WTC11 (cell line): ENCODE results near the gene EEF1A1. TPM values are rescaled to one million over a fixed set of nuclear protein-coding genes. Genes with fewer than 3 reads are reported as not detected.
A peak's percentile ranks its signal among the peaks of the same experiment; 100 is the strongest.

Experiments
- ATAC-seq: fragments of 200-7000 bp; cut with Tn5 transposase; 2 replicates; pipeline ENCODE4 v1.10.0; 2021; ENCODE audit warnings: mild to moderate bottlenecking, moderate library complexity
- CTCF ChIA-PET: fragments of 300-600 bp; sonication (Branson Sonifier 250); formaldehyde crosslinking; loops from one replicate; lab custom pipeline; 2021; ENCODE audit warnings: antibody characterized with exemption; lab: Charles Lee
- POLR2A ChIA-PET: fragments of 350-600 bp; sonication (Branson Sonifier 250); formaldehyde crosslinking; loops from one replicate; lab custom pipeline; 2021; ENCODE audit warnings: antibody characterized with exemption; lab: Charles Lee
- DNase-seq: peaks from one replicate; pipeline ENCODE4 v3.0.0; 2021; ENCODE audit warnings: low spot score
- H3K27ac Mint-ChIP-seq: 2 replicates; pipeline ENCODE4 v1.8.0; 2021; ENCODE audit warnings: mixed read lengths
- H3K27me3 Mint-ChIP-seq: 2 replicates; pipeline ENCODE4 v1.8.0; 2021; ENCODE audit warnings: low read depth, mild to moderate bottlenecking, moderate library complexity, mixed read lengths
- H3K36me3 Mint-ChIP-seq: 2 replicates; pipeline ENCODE4 v1.8.0; 2021; ENCODE audit warnings: mixed read lengths
- H3K4me1 Mint-ChIP-seq: 2 replicates; pipeline ENCODE4 v1.8.0; 2022; ENCODE audit warnings: mixed read lengths
- H3K4me3 Mint-ChIP-seq: 2 replicates; pipeline ENCODE4 v1.8.0; 2021; ENCODE audit warnings: mild to moderate bottlenecking, moderate library complexity, mixed read lengths
- H3K9me3 Mint-ChIP-seq: 2 replicates; pipeline ENCODE4 v1.8.0; 2021; ENCODE audit warnings: mixed read lengths
- AR ChIP-seq: fragments of 250-450 bp; sonication (Bioruptor Pico); IDR thresholded peaks from 2 replicates; pipeline ENCODE4 v1.9.0; 2021; ENCODE audit warnings: mild to moderate bottlenecking
- ATF3 ChIP-seq: sonication (generic); formaldehyde crosslinking; conservative IDR thresholded peaks from 2 replicates; pipeline ENCODE4 v1.8.1; 2022; ENCODE audit warnings: mild to moderate bottlenecking, missing genetic modification reagents
- EMX1 ChIP-seq: fragments of 250-450 bp; sonication (Bioruptor Pico); IDR thresholded peaks from 2 replicates; pipeline ENCODE4 v1.8.0; 2021; ENCODE audit warnings: mild to moderate bottlenecking
- HMGXB4 ChIP-seq: sonication (generic); formaldehyde crosslinking; IDR thresholded peaks from 2 replicates; pipeline ENCODE4 v1.8.1; 2023; ENCODE audit warnings: mild to moderate bottlenecking, moderate library complexity, missing genetic modification reagents
- KAT7 ChIP-seq: sonication (generic); formaldehyde crosslinking; IDR thresholded peaks from 2 replicates; pipeline ENCODE4 v1.8.1; 2023; ENCODE audit warnings: missing genetic modification reagents, mild to moderate bottlenecking, borderline replicate concordance
- MAX ChIP-seq: sonication (generic); formaldehyde crosslinking; IDR thresholded peaks from 2 replicates; pipeline ENCODE4 v1.8.0; 2022; ENCODE audit warnings: mild to moderate bottlenecking, missing genetic modification reagents
- MLX ChIP-seq: sonication (generic); formaldehyde crosslinking; IDR thresholded peaks from 2 replicates; pipeline ENCODE4 v1.8.1; 2023; ENCODE audit warnings: mild to moderate bottlenecking, missing genetic modification reagents, moderate library complexity
- NFATC4 ChIP-seq: fragments of 250-450 bp; sonication (Bioruptor Pico); IDR thresholded peaks from 2 replicates; pipeline ENCODE4 v1.9.0; 2021; ENCODE audit warnings: mild to moderate bottlenecking
- NFE2L1 ChIP-seq: sonication (generic); formaldehyde crosslinking; IDR thresholded peaks from 2 replicates; pipeline ENCODE4 v1.8.1; 2023; ENCODE audit warnings: missing genetic modification reagents
- PRDM15 ChIP-seq: sonication (generic); formaldehyde crosslinking; IDR thresholded peaks from 2 replicates; pipeline ENCODE4 v1.8.0; 2022; ENCODE audit warnings: missing genetic modification reagents
- RORB ChIP-seq: fragments of 250-450 bp; sonication (Bioruptor Pico); IDR thresholded peaks from 2 replicates; pipeline ENCODE4 v1.9.0; 2021; ENCODE audit warnings: mild to moderate bottlenecking
- TCF7 ChIP-seq: sonication (generic); formaldehyde crosslinking; IDR thresholded peaks from 2 replicates; pipeline ENCODE4 v1.8.0; 2022; ENCODE audit warnings: mild to moderate bottlenecking, low read depth, missing genetic modification reagents, moderate library complexity
- TP53 ChIP-seq: sonication (generic); formaldehyde crosslinking; IDR thresholded peaks from 2 replicates; pipeline ENCODE4 v1.8.1; 2023; ENCODE audit warnings: mild to moderate bottlenecking, missing genetic modification reagents
- ZBTB43 ChIP-seq: sonication (generic); formaldehyde crosslinking; IDR thresholded peaks from 2 replicates; pipeline ENCODE4 v1.8.1; 2023; ENCODE audit warnings: mild to moderate bottlenecking, missing genetic modification reagents
- ZNF423 ChIP-seq: fragments of 250-450 bp; sonication (Bioruptor Pico); IDR thresholded peaks from 2 replicates; pipeline ENCODE4 v2.1.2; 2022; ENCODE audit warnings: mild to moderate bottlenecking, moderate library complexity
- ZNF532 ChIP-seq: fragments of 250-450 bp; sonication (Bioruptor Pico); IDR thresholded peaks from 2 replicates; pipeline ENCODE4 v1.9.0; 2021; ENCODE audit warnings: mild to moderate bottlenecking, borderline replicate concordance
- total RNA-seq: library from RNA; stranded (reverse); gene quantifications from 3 replicates; pipeline ENCODE4 v1.2.3, GENCODE V29; 2021

EEF1A1 gene
- total RNA-seq, 1 experiment from 2014 or later: 11,564 TPM

- H3K4me1 Mint-ChIP-seq: no peaks in the 10 kb centered on the region
- no peaks in the 10 kb centered on the region for H3K36me3 Mint-ChIP-seq
- no peak for TF ChIP-seq TP53 (CRISPR knock-in tag)
- peak; percentile 75; the same call in 1 of the 2 replicates for TF ChIP-seq AR
- 0 out of 2 replicates have a peak, but pooled peaks have one; percentile 10 for TF ChIP-seq RORB (CRISPR knock-in tag)
- no peak for TF ChIP-seq ZBTB43 (CRISPR knock-in tag)
- ATAC-seq (no peak), DNase-seq (no peak)
- no peaks in the 10 kb centered on the region for H3K27me3 Mint-ChIP-seq
- CTCF ChIA-PET: no interaction called here
- no peak overlapping the region for H3K4me3 Mint-ChIP-seq
- H3K9me3 Mint-ChIP-seq: peaks cover 4% of the 10 kb centered on the region; the same call in 1 of the 2 replicates
- no peak overlapping the region for H3K27ac Mint-ChIP-seq
- POLR2A ChIA-PET: no interaction called here
These were observed 12.1 kb downstream of the EEF1A1 start for GRCh38 chr6:73508776-73509175.

GRCh38 chr6:73506246-73506645 lies 14.6 kb downstream of the EEF1A1 start:
- no peak for TF ChIP-seq ZNF423
- TF ChIP-seq NFE2L1: no peak
- no peak for TF ChIP-seq EMX1 (CRISPR knock-in tag)
- no peak for TF ChIP-seq AR
- no peak for TF ChIP-seq TCF7
- no peak for TF ChIP-seq KAT7 (CRISPR knock-in tag)
- no peak for TF ChIP-seq MAX (CRISPR knock-in tag)
- no peak for TF ChIP-seq NFATC4
- no peak for TF ChIP-seq ATF3 (CRISPR knock-in tag)
- TF ChIP-seq ZNF532 (CRISPR knock-in tag): no peak
- no peak for TF ChIP-seq PRDM15
- TF ChIP-seq MLX (CRISPR knock-in tag): no peak
- TF ChIP-seq HMGXB4: no peak
- Mint-ChIP-seq H3K9me3 (peaks cover 4% of the 10 kb centered on the region; the same call in 1 of the 2 replicates), H3K27ac (no peak overlapping the region), H3K36me3 (peaks cover 9% of the 10 kb centered on the region), H3K4me3 (no peak overlapping the region), H3K4me1 (no peaks in the 10 kb centered on the region), H3K27me3 (no peaks in the 10 kb centered on the region)
- ChIA-PET CTCF (no interaction called here), POLR2A (no interaction called here)
- no peak for DNase-seq
- no peak for ATAC-seq
